ENCODE results near the gene DNAJB4. TPM values are rescaled to one million over a fixed set of nuclear protein-coding genes. Genes with fewer than 3 reads are reported as not detected.

The DNAJB4 gene
- total and polyA plus RNA-seq, 2 of the 8 experiments (the other 6 are each of a cell fraction or from before 2014, with no cell fraction given), result 6.6 to 21.8 TPM

DNA sequence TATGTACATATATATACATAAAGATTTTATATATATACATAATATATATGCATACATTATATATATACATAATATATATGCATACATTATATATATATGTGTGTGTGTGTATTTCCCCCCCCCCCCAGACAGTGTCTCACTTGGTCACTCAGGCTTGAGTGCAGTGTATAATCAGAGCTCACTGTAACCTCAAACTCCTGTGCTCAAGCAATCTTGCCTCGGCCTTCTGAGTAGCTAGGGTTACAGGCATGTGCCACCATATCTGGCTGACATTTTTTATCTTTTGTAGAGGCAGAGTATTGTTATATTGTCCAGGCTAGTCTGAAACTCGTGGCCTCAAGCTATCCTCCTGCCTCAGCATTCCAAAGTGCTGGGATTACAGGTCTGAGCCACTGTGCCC, 16.8 kb upstream of the DNAJB4 start (continued):
- TF ChIP-seq, protein P1, sequence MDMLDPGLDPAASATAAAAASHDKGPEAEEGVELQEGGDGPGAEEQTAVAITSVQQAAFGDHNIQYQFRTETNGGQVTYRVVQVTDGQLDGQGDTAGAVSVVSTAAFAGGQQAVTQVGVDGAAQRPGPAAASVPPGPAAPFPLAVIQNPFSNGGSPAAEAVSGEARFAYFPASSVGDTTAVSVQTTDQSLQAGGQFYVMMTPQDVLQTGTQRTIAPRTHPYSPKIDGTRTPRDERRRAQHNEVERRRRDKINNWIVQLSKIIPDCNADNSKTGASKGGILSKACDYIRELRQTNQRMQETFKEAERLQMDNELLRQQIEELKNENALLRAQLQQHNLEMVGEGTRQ (IDR thresholded peaks at IDR 0.05; ENCODE audit: low read length), result no peak
- TF ChIP-seq BCL11A (IDR thresholded peaks at IDR 0.05; ENCODE audit: low read depth in 2 of 2, low read length in 2 of 2), result no peak
